Heart left ventricle (tissue), 13 donors: ENCODE measurements around the gene FLVCR1.

Experiments used
- CTCF ChIP-seq, 12 donors: fragments of 200-600 bp; sonication (generic) in 4 of 12; IDR thresholded peaks; one replicate each; pipeline versions ENCODE4 v1.5.0 to v1.8.0; 2018 to 2022; ENCODE audit warnings: antibody characterized with exemption in 12 of 12, mild to moderate bottlenecking in 5 of 12
- POLR2A ChIP-seq, 2 donors: fragments of 450-650 bp; IDR thresholded peaks; one replicate each; pipeline ENCODE4 v1.6.1; 2017; ENCODE audit warnings: antibody characterized with exemption in 2 of 2, mild to moderate bottlenecking in 2 of 2, moderate library complexity in 2 of 2
- donor health status: ischemic (EF 13 %, LVEDD 7.1; RV severe dilation, severe dysfunction).
- donor health status: DM: no; HTN: yes; CAD: no.
- donor health status: DM: no; HTN: no; CAD: no.
- donor health status: ischemic (EF 25% LVEDD 6.9; RV normal size, moderate dysfunction).
- donor health status: ischemic (EF 25% LVEDD 5.7; RV mildly dilated, moderate dysfunction).
- donor health status: ischemic (EF 35%, LVEDD 5.7; RV mildly dilated, moderate dysfunction).
- donor health status: nonischemic (EF 11% LVEDD 7.7; RV severe dilation, severe dysfunction).
- donor health status: DM: yes; HTN: yes; CAD: no.
- donor health status: PGD.
- donor health status: ischemic (EF 29% LVEDD 5.4; RV normal size, mild dysfunction).
- donor health status: nonischemic (EF 23%, LVEDD 6.1; RV moderate dilation, normal function).

- TF ChIP-seq CTCF (IDR thresholded peaks at IDR 0.05) = no peak
- no peak for TF ChIP-seq POLR2A (IDR thresholded peaks at IDR 0.05)
Observed at GRCh38 chr1:212938846-212939245, 80.8 kb downstream of the FLVCR1 start.
